ENCODE results near the gene APIP.

- TF ChIP-seq CTCF (IDR thresholded peaks at IDR 0.05): no peak
- TF ChIP-seq POLR2A (IDR thresholded peaks at IDR 0.05): no peak
These were observed 55.7 kb downstream of the APIP start for GRCh38 chr11:34860518-34860917.
